K562 (cell line): ENCODE results near the gene UFL1. TPM values are rescaled to one million over a fixed set of nuclear protein-coding genes. Genes with fewer than 3 reads are reported as not detected.

Experiments
- ATF1 ChIP-seq, 2 experiments: fragments of 450-650 bp in 1 of 2; IDR thresholded peaks; 2 replicates each; pipeline ENCODE4 v1.6.1; 2016; ENCODE audit warnings: missing compliant biosample characterization in 1 of 2, missing genetic modification characterization in 1 of 2
- CHD4 ChIP-seq: fragments of 200-600 bp; sonication (generic); IDR thresholded peaks from 3 replicates; pipeline ENCODE4 v1.6.1; 2012; ENCODE audit warnings: low read depth, mild to moderate bottlenecking, mixed read lengths, low read length, inconsistent platforms; ENCODE audit not compliant: insufficient read depth, insufficient replicate concordance, poor library complexity, severe bottlenecking
- CREM ChIP-seq: IDR thresholded peaks from 2 replicates; pipeline ENCODE4 v1.6.1; 2014; ENCODE audit warnings: antibody characterized with exemption, low read depth
- DMBX1 ChIP-seq: fragments of 250-450 bp; sonication (Bioruptor Pico); IDR thresholded peaks from 2 replicates; pipeline ENCODE4 v1.8.0; 2022; ENCODE audit warnings: inconsistent platforms, mild to moderate bottlenecking, moderate library complexity, borderline replicate concordance
- LCOR ChIP-seq: sonication (generic); formaldehyde crosslinking; IDR thresholded peaks from 2 replicates; pipeline ENCODE4 v1.8.0; 2022; ENCODE audit warnings: mild to moderate bottlenecking, missing genetic modification reagents
- MCM2 ChIP-seq: fragments of 450-650 bp; IDR thresholded peaks from 2 replicates; pipeline ENCODE4 v1.6.1; 2017; ENCODE audit warnings: low read depth, mild to moderate bottlenecking
- MIER1 ChIP-seq: fragments of 450-650 bp; IDR thresholded peaks from 2 replicates; pipeline ENCODE4 v1.6.1; 2016; ENCODE audit warnings: antibody characterized with exemption, mild to moderate bottlenecking, low read depth
- NR2C2 ChIP-seq, 2 experiments: fragments of 200-800 bp in 1 of 2; sonication (Bioruptor generic) in 1 of 2; sonication (generic) in 1 of 2; formaldehyde crosslinking in 1 of 2; IDR thresholded peaks; 2 replicates each; pipeline versions ENCODE4 v1.6.1 to v1.8.0; 2016 to 2022; ENCODE audit warnings: mild to moderate bottlenecking in 1 of 2, missing compliant biosample characterization in 1 of 2, missing genetic modification characterization in 1 of 2, missing genetic modification reagents in 1 of 2
- RBM15 ChIP-seq: fragments of 200-400 bp; formaldehyde crosslinking; IDR thresholded peaks from 2 replicates; pipeline ENCODE4 v1.6.1; 2018; ENCODE audit warnings: mild to moderate bottlenecking, low read length, moderate library complexity; ENCODE audit not compliant: insufficient read depth
- SAFB2 ChIP-seq: fragments of 200-400 bp; formaldehyde crosslinking; IDR thresholded peaks from 2 replicates; pipeline ENCODE4 v1.6.1; 2018; ENCODE audit warnings: borderline replicate concordance, low read length, low read depth, moderate library complexity; ENCODE audit not compliant: severe bottlenecking
- TAL1 ChIP-seq: fragments of 450-650 bp; IDR thresholded peaks from 2 replicates; pipeline ENCODE4 v1.6.1; 2016; ENCODE audit warnings: mild to moderate bottlenecking
- ZC3H8 ChIP-seq: fragments of 450-650 bp; IDR thresholded peaks from 2 replicates; pipeline ENCODE4 v1.6.1; 2017
- ZNF24 ChIP-seq: fragments of 450-650 bp; IDR thresholded peaks from 2 replicates; pipeline ENCODE4 v1.6.1; 2016
- ZNF354B ChIP-seq: fragments of 250-450 bp; sonication (Bioruptor Pico); IDR thresholded peaks from 2 replicates; pipeline ENCODE4 v1.4.0; 2020
- ZNF644 ChIP-seq: fragments of 200-800 bp; sonication (Bioruptor generic); IDR thresholded peaks from 2 replicates; pipeline ENCODE4 v1.6.1; 2016; ENCODE audit warnings: low read depth, missing genetic modification characterization, missing compliant biosample characterization
- ZNF707 ChIP-seq: fragments of 250-450 bp; sonication (Bioruptor Pico); conservative IDR thresholded peaks from 2 replicates; pipeline ENCODE4 v1.8.0; 2022; ENCODE audit warnings: inconsistent platforms, mild to moderate bottlenecking, moderate library complexity
- ZNF79 ChIP-seq: fragments of 250-450 bp; sonication (Bioruptor Pico); IDR thresholded peaks from 2 replicates; pipeline ENCODE4 v1.4.0; 2020; ENCODE audit warnings: low read depth, mild to moderate bottlenecking, moderate library complexity
- polyA plus RNA-seq, 8 experiments: library from polyadenylated mRNA; depleted of rRNA in 4 of 8; stranded (reverse) in 5 of 8; unstranded in 3 of 8; fragments of >200 nt; fragmentation: Nextera tagmentation in 2 of 8; fragmentation: Illumina TruSeq in 1 of 8; extraction: Ambion mirVana in 2 of 8; extraction: Trizol in 1 of 8; gene quantifications; 2 replicates each; pipeline versions ENCODE4 v1.2.1 to v1.2.3, GENCODE V29; 2011 to 2014; ENCODE audit warnings: inconsistent platforms in 1 of 8, missing spikeins in 1 of 8
- total RNA-seq, 7 experiments: library from RNA; depleted of rRNA in 6 of 7; stranded (reverse); fragments of >200 nt in 6 of 7; fragmentation: Illumina TruSeq in 2 of 7; extraction: Trizol in 2 of 7; gene quantifications; 2 replicates each; pipeline versions ENCODE4 v1.2.1 to v1.2.3, GENCODE V29; 2011 to 2021; ENCODE audit warnings: low replicate concordance in 1 of 7
- TF ChIP-seq, protein P1 (sequence below): fragments of 250-450 bp; sonication (Bioruptor Pico); IDR thresholded peaks from 2 replicates; pipeline ENCODE4 v1.8.0; 2021; ENCODE audit warnings: moderate library complexity, mild to moderate bottlenecking, inconsistent platforms
- TF ChIP-seq, protein P2 (sequence below): fragments of 250-450 bp; sonication (Bioruptor Pico); IDR thresholded peaks from 2 replicates; pipeline ENCODE4 v1.8.0; 2021; ENCODE audit warnings: mild to moderate bottlenecking, moderate library complexity
- TF ChIP-seq, protein P3 (sequence below), 2 experiments: fragments of 450-650 bp; conservative IDR thresholded peaks; 2 replicates each; pipeline ENCODE4 v1.6.1; 2017; ENCODE audit warnings: mild to moderate bottlenecking in 2 of 2, moderate library complexity in 2 of 2

UFL1 gene
- total and polyA plus RNA-seq, 9 of the 15 experiments (the other 6 are each of a cell fraction or from before 2014, with no cell fraction given): 10.9 to 23.1 (median 18.3) TPM

GRCh38 chr6:96520171-96521115, 1.2 kb upstream of the UFL1 start (continued):
- no peak for TF ChIP-seq NR2C2 (CRISPR knock-in tag; IDR thresholded peaks at IDR 0.05)
- TF ChIP-seq NR2C2 (tag; IDR thresholded peaks at IDR 0.05): 0 out of 2 replicates have a peak, but pooled peaks have one; percentile 29
- TF ChIP-seq ZNF79 (CRISPR knock-in tag): peak; percentile 43; the same call in 1 of the 2 replicates
- no peak for TF ChIP-seq ZNF24
- 0 out of 2 replicates have a peak, but pooled peaks have one; percentile 29 for TF ChIP-seq ZNF707 (CRISPR knock-in tag)
- no peak for TF ChIP-seq SAFB2
- no peak for TF ChIP-seq RBM15
- no peak for TF ChIP-seq MCM2
- TF ChIP-seq LCOR: no peak
- no peak for TF ChIP-seq TAL1
- TF ChIP-seq ZNF354B (CRISPR knock-in tag): no peak
- no peak for TF ChIP-seq CREM
- no peak for TF ChIP-seq ATF1 (CRISPR knock-in tag; IDR thresholded peaks at IDR 0.05)
- peak; percentile 31; the same call in 1 of the 2 replicates for TF ChIP-seq ATF1 (tag; IDR thresholded peaks at IDR 0.05)
- no peak for TF ChIP-seq MIER1
- TF ChIP-seq, protein P1, sequence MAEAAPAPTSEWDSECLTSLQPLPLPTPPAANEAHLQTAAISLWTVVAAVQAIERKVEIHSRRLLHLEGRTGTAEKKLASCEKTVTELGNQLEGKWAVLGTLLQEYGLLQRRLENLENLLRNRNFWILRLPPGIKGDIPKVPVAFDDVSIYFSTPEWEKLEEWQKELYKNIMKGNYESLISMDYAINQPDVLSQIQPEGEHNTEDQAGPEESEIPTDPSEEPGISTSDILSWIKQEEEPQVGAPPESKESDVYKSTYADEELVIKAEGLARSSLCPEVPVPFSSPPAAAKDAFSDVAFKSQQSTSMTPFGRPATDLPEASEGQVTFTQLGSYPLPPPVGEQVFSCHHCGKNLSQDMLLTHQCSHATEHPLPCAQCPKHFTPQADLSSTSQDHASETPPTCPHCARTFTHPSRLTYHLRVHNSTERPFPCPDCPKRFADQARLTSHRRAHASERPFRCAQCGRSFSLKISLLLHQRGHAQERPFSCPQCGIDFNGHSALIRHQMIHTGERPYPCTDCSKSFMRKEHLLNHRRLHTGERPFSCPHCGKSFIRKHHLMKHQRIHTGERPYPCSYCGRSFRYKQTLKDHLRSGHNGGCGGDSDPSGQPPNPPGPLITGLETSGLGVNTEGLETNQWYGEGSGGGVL (CRISPR knock-in tag): 0 out of 2 replicates have a peak, but pooled peaks have one; percentile 68
- TF ChIP-seq, protein P2, sequence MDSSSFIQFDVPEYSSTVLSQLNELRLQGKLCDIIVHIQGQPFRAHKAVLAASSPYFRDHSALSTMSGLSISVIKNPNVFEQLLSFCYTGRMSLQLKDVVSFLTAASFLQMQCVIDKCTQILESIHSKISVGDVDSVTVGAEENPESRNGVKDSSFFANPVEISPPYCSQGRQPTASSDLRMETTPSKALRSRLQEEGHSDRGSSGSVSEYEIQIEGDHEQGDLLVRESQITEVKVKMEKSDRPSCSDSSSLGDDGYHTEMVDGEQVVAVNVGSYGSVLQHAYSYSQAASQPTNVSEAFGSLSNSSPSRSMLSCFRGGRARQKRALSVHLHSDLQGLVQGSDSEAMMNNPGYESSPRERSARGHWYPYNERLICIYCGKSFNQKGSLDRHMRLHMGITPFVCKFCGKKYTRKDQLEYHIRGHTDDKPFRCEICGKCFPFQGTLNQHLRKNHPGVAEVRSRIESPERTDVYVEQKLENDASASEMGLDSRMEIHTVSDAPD (CRISPR knock-in tag): peak; percentile 64; the same call in 1 of the 2 replicates
- TF ChIP-seq DMBX1 (CRISPR knock-in tag): peak; percentile 96
- TF ChIP-seq ZNF644 (tag): peak; percentile 76; the same call in 1 of the 2 replicates
- TF ChIP-seq, protein P3, sequence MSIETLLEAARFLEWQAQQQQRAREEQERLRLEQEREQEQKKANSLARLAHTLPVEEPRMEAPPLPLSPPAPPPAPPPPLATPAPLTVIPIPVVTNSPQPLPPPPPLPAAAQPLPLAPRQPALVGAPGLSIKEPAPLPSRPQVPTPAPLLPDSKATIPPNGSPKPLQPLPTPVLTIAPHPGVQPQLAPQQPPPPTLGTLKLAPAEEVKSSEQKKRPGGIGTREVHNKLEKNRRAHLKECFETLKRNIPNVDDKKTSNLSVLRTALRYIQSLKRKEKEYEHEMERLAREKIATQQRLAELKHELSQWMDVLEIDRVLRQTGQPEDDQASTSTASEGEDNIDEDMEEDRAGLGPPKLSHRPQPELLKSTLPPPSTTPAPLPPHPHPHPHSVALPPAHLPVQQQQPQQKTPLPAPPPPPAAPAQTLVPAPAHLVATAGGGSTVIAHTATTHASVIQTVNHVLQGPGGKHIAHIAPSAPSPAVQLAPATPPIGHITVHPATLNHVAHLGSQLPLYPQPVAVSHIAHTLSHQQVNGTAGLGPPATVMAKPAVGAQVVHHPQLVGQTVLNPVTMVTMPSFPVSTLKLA (conservative IDR thresholded peaks at IDR 0.05): no peak
- no peak for TF ChIP-seq ZC3H8
- no peak for TF ChIP-seq CHD4
